HG03571 (cell line): ENCODE measurements around the gene RNF126.
"Not testable (repeated sequence)": the region's sequence is repeated elsewhere in the genome, so short reads cannot be mapped to it uniquely, and the experiment has no call there.

Experiments used
- ATAC-seq: cut with Tn5 transposase; IDR thresholded peaks from one replicate; pipeline ENCODE4 v1.9.1; 2021; ENCODE audit not compliant: unreplicated experiment

RNF126 gene

DNA sequence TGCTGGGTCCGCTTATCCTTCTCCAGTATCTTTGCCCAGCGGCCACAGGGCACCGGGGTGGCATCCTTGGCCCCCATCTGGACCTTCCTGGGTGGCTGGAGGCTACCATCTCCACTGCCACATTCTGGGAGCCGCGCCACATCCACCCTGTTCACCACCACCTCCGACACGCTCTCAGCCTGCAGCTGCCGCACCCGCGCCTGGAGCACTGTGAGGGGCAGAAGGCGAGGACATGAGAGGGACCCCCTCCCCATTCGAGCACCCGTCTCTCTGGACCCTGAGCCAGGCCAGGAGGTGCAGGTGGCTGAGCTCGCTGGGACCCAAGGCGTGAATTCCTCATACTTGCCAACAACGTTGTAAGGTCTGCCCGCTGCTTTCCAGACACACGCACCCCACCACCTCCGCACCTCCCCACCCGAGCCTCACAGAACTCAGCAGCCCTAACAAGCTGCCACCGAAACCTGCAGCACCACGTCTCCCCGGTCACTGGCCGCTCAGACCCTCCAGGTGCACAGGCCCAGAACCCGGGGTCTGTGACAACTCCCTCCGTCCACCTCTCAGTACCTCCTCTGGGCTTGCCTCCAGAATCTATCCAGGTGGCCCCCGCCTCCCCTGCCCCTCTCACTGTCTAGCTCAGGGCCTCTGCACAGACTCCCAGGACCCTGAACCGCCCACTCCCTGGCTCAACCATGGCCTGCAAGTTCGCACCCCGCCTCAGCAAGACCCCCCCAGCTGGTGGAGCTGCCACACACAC lies 32.9 kb downstream of the RNF126 start:
- ATAC-seq, result no peak

DNA sequence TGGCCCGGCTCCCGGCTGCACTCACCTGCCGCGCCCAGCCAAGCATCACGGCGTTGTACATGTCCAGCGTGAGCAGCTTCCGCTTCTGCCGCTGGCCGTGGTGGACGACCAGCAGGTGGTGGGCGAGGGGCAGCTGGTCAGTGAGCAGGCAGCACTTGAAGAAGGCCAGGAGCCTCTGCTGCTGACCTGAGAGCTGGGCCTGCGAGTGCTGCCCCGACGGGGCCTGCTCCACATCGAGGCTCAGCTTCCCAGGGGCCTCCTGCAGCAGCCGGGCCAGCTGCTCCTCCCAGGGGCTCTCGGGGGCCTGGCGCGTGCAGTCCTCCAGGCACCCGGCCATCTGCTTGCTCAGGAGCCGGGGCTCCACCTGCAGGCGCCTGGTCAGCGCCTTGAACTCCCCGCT lies 33.5 kb downstream of the RNF126 start:
- ATAC-seq, result not testable (repeated sequence)

DNA sequence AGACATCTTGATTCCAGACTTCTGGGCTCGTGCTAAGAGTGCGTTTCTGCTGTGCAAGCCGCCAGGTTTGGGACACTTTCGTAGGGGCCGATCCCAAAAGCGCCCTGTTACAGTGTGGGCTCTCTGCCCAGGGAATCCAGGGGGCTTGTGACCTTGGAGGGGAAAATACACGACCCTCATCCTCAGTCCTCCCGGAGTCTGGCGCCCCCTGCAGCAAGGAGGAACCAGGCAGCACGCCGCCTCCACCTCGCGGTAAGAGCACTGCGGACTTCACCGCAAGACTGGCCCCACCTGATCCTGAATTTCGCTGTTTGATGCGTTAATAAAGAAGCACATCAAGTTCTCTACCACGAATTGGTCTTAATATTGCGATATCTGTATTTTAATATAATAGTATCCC lies 34.8 kb downstream of the RNF126 start:
- no peak for ATAC-seq

GRCh38 chr19:626566-626965 lies 36.4 kb downstream of the RNF126 start:
- ATAC-seq, result not testable (repeated sequence)

- ATAC-seq, result no peak
These were observed 37.8 kb downstream of the RNF126 start for GRCh38 chr19:625257-625656.

DNA sequence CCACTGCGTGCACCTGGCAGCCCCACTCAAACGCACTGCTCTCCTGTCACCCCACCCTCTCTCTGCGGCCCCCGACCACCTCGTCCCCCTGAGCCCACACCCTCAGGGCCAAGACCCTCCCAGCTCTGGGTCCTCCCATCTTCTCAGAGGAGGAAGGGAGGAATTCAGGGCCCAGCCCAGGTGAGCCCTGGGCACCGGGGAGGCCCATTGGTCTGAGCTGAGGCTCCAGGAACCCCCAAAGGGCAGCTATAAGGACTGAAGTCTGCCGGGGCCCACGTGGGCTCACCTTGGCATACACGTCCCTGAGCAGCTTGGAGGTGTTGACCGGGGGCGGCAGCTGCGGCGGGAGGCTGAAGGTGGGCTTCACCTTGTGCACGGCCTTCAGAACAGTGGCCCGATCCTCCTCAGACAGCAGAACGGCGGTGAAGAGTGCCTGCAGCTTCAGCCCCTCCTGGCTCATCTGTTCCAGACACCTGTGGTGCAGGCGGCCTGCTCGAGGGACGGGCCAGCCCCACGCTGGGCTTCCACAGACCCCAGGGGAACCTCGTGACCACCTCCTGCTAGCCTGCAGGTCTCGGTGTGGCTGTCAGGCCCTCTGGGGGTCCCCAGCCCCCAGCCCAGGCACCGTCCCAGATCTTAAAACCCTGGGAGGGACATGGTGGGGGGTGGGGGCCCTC lies 38.4 kb downstream of the RNF126 start:
- ATAC-seq, result no peak

DNA sequence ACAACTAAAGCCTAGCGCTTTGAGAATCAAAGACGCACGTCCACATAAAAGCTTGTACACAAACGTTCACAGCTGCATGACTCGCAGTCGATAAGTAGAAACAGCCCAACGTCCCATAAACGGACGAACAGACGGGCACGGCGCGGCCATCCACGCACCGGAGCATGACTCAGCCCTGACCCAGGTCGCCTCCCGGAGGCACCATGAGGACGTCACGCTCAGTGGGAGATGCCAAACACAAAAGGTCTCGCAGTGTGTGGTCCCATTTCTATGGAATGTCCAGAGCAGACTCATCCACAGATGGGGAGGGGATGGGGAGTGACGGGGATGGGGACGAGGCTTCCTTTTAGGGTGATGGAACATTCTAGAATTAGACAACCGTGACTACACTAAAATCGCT lies 39.0 kb downstream of the RNF126 start:
- ATAC-seq, result no peak

GRCh38 chr19:623175-623916 lies 39.7 kb downstream of the RNF126 start:
- ATAC-seq, result no peak

DNA sequence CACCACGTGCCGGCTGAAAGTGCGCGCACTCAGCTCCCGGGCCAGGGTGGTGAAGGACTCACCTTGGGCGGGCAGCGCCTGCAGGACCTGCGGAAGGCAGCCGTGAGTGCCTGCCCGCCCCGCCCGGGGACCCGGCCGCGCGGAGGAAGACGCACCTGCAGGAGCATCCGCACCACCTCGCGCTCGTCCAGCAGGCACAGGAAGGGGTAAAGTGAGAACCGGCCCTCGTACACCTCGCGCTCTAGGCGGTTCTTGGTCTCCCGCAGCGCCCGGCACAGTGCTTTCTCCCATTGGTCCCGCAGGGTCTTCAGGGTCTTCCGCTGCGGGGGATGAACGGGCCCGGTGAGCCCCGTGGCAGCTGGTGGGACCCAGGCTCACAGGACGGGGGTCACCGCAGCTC lies 40.3 kb downstream of the RNF126 start:
- no peak for ATAC-seq

DNA sequence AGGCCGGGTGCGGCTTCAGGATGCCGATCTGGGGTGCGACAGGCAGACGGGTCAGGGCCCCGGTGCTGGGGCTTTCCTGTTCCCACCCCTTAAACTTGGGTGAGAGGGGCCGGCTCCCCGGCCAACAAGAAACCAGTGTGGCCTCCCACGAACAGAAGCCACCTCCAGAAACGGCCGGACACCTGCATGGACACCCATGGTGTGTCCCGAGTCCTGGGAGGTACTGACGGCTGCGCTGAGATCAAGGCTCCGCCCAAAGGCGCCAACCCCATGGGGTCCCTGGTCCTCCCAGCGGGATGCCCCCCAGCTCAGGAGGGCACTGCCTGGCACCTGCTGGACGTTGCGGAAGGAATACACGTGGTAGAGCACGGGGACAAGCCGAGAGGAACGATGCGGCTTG lies 41.2 kb downstream of the RNF126 start:
- no peak for ATAC-seq

GRCh38 chr19:621191-621590 lies 41.8 kb downstream of the RNF126 start:
- not testable (repeated sequence) for ATAC-seq

- no peak for ATAC-seq
These were observed 42.7 kb downstream of the RNF126 start for GRCh38 chr19:620166-620862.

DNA sequence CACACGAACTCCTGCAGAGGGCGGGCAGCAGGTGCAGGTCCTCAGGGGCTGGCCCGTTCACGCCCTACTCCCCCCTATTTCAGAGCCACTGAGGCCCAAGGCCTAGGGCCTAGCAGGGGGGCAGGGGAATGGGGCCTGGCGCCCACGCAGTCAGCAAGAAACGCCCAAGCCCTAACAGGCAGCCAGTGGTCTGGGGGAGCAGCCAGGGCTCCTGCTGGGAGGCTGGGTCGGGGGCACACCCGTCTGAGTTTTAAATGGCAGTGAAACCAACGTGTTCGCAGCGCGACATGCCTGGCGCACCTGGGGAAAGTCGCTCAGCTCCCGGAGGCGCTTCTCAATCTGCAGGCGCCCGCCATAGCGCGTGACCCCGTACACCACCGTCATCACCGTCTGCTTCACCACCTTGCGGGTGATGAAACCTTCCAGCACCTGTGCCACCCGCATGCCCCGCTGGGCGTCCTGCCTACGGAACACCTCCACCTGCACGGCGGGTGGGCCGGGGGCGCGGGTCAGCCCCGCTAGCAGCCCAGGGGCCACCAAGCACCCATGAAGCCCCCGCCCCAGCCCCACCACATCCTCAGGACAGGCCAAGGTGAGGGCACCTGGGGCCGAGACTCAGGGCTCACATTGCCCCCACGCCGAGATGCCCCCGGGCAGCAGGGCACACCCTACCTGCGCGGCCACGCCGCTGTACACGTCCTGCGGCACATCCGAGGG lies 43.6 kb downstream of the RNF126 start:
- ATAC-seq, result no peak

DNA sequence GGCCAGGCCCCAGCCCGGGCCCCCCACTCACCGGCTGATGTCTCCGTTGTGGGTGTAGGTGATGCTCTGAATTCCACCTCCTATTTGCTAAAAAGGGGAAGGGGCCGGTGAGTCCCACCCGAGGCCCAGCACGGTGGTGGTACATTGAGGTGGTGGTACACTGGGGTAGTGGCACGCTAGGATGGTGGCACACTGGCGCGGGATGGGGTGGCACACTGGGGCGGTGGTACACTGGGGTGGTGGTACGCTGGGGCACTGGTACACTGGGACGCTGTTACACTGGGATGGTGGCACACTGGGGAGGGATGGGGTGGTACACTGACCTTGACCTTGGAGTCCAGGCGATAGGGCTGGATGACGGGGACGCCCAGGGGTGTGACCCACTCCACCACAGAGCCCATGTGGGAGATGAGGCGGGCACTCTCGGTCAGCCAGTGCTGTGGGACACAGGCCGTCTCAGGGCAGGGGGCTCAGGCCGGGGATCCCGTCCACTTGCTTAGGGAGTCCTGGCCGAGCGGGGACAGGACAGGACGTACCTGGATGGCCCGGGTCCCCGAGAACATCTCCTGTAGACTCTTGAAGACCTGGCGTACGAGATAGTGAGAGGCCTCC lies 44.2 kb downstream of the RNF126 start:
- no peak for ATAC-seq

DNA sequence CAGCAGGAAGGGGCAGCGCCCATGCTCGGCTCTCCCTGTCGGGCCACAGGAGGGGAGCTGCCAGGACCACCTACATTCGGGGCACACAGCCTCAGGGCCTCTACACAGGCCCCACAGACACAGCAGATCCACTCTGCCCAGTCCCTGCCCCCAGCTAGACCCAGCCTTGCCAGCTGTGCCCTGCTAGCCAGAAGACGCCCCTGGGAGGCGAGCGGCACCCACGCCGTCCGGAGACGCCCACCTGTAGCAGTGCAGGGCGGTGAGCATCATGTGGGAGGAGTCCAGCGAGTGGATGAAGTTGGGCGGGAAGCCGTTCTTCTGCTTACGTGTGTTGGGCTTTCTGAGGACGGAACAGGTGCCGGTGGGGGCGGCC lies 44.8 kb downstream of the RNF126 start:
- ATAC-seq, result no peak

DNA sequence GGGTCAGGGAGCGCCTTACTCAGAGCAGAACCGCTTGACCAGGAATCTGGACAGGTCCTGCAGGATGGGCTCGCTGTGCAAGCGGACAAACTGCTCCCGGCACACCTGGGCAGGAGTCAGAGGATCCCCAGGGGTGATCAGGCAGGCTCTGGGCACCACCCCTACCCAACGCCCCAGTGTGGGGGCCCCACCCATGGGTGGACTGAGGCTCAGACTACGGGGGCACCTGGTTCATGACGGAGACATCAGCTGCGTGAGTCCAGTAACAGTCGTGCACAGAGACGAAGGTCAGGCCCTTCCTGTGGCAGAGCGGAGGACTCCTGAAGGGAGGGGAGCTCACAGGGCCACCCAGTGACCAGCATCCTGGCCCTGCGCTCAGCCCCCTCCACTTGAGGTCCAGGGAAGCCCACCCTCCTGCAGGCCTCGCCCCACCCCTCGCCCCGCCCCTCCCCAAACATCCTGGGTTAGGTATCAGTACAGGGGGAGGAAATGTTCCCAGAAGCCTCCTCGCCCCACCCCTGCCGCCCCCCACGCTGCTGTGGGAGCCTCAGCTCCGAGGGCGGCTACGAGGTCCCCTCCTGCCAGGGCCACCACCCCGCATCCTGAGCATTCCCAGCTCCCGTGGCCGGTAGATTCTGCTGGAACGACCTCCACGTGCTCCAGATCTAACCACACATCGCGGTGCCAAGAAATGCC lies 45.3 kb downstream of the RNF126 start:
- ATAC-seq, result no peak

DNA sequence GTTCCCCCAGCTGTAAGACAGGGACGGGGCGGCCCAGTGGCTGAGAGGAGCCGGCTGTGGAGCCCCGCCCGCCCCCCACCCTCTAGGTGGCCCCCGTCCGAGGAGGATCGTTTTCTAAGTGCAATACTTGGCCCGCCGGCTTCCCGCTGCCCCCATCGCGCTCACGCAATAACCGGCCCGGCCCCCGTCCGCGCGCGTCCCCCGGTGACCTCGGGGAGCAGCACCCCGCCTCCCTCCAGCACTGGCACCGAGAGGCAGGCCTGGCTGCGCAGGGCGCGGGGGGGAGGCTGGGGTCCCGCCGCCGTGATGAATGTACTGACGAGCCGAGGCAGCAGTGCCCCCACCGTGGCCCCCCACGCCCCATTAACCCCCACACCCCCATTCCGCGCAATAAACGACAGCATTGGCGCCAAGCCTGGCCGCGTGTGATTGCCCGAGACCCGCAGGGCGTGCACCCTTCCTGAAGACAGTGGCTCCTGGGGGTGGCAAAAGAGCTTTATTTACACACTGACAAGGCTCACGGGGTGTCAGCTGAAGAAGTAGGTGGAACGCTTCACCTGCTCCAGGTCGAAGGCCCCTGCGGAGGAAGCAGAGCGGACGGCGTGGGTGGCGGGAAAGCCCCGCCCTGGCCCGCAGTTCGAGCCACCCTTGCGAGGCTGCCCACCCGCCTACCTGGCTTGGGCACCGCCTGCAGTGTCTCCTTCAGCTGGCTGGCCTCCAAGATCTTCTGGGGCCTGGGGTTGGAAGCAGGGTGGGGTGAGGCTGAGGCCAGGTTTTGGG lies 46.1 kb downstream of the RNF126 start:
- no peak for ATAC-seq

DNA sequence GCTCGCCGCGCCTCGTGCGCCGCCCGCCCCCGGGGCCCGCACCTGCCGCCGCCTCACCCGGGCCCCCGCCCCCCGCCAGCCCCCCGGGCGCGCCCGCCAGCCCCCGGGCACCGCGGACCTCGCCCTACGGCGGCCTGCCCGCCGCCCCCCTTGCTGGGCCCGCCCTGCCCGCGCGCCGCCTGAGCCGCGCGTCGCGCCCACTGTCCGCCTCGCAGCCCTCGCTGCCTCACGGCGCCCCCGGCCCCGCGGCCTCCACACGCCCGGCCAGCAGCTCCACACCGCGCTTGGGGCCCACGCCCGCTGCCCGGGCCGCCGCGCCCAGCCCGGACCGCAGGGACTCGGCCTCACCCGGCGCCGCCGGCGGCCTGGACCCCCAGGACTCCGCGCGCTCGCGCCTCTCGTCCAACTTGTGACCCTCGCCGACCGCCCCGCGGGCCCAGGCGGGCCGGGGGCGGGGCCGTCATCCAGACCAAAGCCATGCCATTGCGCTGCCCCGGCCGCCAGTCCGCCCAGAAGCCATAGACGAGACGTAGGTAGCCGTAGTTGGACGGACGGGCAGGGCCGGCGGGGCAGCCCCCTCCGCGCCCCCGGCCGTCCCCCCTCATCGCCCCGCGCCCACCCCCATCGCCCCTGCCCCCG lies 46.8 kb downstream of the RNF126 start:
- no peak for ATAC-seq

- no peak for ATAC-seq
These were observed 47.4 kb downstream of the RNF126 start for GRCh38 chr19:615619-616018.
